Effector memory CD4-positive, alpha-beta T cell (primary cell): ENCODE results near the gene SYNJ2.
"Not testable (repeated sequence)": the region's sequence is repeated elsewhere in the genome, so short reads cannot be mapped to it uniquely, and the experiment has no call there.

Source experiments
- DNase-seq, 3 donors: peaks; one replicate each; pipeline ENCODE4 v3.0.0-alpha.2; 2020
- H3K27ac ChIP-seq: 2 replicates; pipeline ENCODE4 v1.7.0; 2013; ENCODE audit warnings: mild to moderate bottlenecking, low read length, moderate library complexity; ENCODE audit not compliant: insufficient read depth, poor library complexity, severe bottlenecking
- H3K27me3 ChIP-seq: replicated peaks from 2 replicates; pipeline ENCODE4 v1.7.0; 2013; ENCODE audit warnings: mild to moderate bottlenecking, low read length; ENCODE audit not compliant: insufficient read depth, control insufficient read depth, poor library complexity, severe bottlenecking
- H3K36me3 ChIP-seq: 2 replicates; pipeline ENCODE4 v1.7.0; 2013; ENCODE audit warnings: mild to moderate bottlenecking, low read length, moderate library complexity; ENCODE audit not compliant: control insufficient read depth, insufficient read depth
- H3K4me1 ChIP-seq: 2 replicates; pipeline ENCODE4 v1.7.0; 2013; ENCODE audit warnings: low read length, mild to moderate bottlenecking; ENCODE audit not compliant: control insufficient read depth, insufficient read depth, poor library complexity, severe bottlenecking
- H3K4me3 ChIP-seq: 2 replicates; pipeline ENCODE4 v1.7.0; 2013; ENCODE audit warnings: low read length, low read depth, mild to moderate bottlenecking; ENCODE audit not compliant: insufficient read depth, poor library complexity, severe bottlenecking
- H3K9me3 ChIP-seq: 2 replicates; pipeline ENCODE4 v1.7.0; 2013; ENCODE audit warnings: mild to moderate bottlenecking, low read length, moderate library complexity; ENCODE audit not compliant: control insufficient read depth

The SYNJ2 gene

DNA sequence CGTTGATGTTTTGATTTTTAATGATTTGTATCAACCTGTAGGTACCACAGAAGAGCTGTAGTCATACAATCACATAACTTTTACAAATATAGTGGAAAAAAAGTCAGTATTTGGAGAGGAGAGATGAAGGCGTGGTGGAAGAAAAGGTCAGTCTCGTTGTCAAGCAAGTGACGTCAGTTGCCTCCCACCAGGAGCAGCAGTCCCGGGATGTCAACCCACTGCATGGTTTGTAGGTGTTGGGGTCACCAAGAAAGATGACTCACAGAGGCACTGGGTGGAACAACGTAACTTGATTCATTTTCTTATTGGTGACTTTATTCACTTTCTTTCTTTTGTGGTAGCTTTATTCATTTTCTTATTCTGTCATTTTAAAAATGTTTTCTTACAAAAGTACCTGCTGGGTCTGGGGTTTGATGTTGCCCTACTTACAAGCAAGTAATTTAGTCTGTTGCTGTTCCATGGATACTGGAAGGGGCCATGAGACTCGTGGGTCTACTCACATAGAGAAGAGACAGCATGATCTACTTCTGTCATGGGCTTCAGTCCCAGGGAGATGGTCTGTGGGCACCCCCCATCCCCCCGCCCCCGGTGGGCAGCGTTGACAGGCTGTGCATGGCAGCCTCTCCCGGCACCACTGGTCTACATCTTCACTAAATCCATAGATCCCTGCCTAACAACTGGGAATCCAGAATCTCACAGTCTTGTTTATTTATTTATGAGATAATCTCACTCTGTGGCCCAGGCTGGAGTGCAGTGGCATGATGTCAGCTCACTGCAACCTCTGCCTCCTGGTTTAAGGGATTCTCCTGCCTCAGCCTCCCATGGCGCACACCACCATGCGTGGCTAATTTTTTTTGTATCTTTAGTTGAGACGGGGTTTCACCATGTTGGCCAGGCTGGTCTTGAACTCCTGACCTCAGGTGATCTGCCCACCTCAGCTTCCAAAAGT lies 36.4 kb upstream of the SYNJ2 start:
- Histone ChIP-seq H3K36me3 (peaks cover 39% of the 10 kb centered on the region), H3K9me3 (peaks cover 4% of the 10 kb centered on the region), H3K4me1 (no peaks in the 10 kb centered on the region), H3K27me3 (no peaks in the 10 kb centered on the region), H3K27ac (no peak overlapping the region), H3K4me3 (no peak overlapping the region)
- DNase-seq: no peak

DNA sequence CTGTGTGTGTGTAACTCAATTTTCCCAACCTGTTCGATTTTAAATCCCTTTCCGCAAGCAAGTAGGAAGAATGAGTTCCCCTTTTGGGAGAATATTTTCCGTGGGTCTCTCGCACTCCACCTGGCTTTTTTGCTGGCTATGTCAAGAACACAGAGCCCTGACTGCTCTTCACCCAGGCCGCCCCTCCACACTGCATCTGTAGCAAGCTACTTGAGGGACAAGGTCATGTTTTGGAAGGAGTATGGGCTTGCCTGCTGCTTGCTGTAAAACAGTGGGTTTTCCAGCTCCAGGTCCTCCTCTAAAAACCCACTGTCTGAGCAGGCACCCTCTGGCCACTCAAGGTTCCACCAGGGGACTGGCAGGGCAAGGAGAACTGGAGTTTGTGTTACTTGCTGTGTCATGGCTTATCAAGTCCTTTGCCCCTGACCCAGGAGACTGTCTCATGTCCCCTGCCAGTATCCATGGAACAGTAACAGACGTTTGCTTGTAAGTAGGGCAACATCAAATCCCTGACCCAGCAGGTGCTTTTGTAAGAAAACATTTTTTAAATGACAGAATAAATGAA lies 35.5 kb upstream of the SYNJ2 start:
- H3K4me3 ChIP-seq: no peak overlapping the region
- H3K27ac ChIP-seq: no peak overlapping the region
- peaks cover 32% of the 10 kb centered on the region for H3K36me3 ChIP-seq
- DNase-seq: no peak
- H3K27me3 ChIP-seq: no peaks in the 10 kb centered on the region
- peaks cover 4% of the 10 kb centered on the region for H3K9me3 ChIP-seq
- no peaks in the 10 kb centered on the region for H3K4me1 ChIP-seq

DNA sequence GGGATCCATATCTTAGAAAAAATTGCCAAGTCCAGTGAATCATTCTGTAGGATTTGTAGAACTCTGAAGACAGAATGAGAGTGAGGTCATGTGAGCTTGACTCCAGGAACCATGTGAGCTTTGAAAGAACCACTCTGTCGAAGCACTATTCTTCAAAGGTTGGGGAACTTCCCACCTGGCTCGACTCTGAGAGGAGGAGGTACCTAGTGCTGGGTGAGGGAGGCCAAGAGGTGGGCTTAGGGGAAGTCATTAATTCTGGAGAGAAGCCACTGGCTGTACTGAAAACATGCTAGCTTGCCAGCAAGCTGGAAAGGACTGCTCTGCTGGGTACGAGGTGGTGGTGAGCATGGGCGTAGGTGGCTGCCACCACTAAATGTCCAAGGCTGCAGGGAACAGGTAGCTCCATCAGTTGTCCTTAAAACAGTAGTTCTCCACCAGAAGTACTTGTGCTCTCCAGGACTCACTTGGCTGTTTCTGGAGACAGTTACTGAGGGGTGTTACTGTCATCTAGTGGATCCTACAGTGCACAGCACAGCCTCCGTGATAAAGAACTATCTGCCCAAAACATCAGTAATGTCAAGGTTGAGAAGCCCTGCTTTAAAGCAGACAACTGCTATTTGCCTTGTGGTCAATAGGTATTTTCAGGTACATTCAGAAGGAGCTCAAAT lies 34.7 kb upstream of the SYNJ2 start:
- H3K27me3 ChIP-seq: no peaks in the 10 kb centered on the region
- peaks cover 4% of the 10 kb centered on the region for H3K9me3 ChIP-seq
- no peaks in the 10 kb centered on the region for H3K4me1 ChIP-seq
- no peak overlapping the region for H3K4me3 ChIP-seq
- H3K27ac ChIP-seq: no peak overlapping the region
- peaks cover 25% of the 10 kb centered on the region for H3K36me3 ChIP-seq
- no peak for DNase-seq

DNA sequence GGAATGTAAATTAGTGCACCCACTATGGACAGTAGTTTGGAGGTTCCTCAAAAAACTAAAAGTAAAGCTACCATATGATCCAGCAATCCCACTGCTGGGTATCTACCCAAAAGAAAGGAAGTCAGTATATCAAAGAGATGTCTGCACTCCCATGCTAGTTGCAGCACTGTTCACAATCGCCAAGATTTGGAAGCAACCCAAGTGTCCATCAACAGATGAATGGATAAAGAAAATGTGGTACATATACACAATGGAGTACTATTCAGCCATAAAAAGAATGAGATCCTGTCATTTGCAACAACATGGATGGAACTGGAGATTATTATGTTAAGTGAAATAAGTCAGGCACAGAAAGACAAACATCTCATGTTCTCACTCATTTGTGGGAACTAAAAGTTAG lies 30.8 kb upstream of the SYNJ2 start:
- H3K27me3 ChIP-seq, H3K4me1 ChIP-seq, H3K36me3 ChIP-seq, H3K9me3 ChIP-seq, H3K4me3 ChIP-seq, H3K27ac ChIP-seq, DNase-seq: not testable (repeated sequence)

DNA sequence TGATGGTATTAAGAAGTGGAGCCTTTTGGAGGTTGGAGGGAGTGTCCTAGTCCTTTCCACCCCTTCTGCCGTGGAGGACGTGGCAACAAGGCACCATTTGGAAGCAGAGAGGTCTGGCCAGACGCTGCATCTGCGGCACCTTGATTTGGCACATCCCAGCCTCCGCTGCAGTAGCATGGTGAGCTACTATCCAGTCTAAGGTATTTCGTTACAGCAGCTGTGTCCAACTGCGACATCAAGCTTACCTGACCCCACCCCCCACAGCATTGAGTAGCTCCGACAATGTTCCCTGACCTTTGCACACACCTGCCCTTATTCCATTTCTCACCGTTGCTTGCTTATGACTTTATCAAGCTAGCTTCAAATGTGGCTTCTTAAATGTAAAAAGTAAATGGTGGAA lies 29.8 kb upstream of the SYNJ2 start:
- Histone ChIP-seq H3K27me3 (no peaks in the 10 kb centered on the region), H3K27ac (no peak overlapping the region), H3K4me3 (no peak overlapping the region), H3K36me3 (no peaks in the 10 kb centered on the region), H3K9me3 (peaks cover 4% of the 10 kb centered on the region), H3K4me1 (no peaks in the 10 kb centered on the region)
- DNase-seq: no peak

DNA sequence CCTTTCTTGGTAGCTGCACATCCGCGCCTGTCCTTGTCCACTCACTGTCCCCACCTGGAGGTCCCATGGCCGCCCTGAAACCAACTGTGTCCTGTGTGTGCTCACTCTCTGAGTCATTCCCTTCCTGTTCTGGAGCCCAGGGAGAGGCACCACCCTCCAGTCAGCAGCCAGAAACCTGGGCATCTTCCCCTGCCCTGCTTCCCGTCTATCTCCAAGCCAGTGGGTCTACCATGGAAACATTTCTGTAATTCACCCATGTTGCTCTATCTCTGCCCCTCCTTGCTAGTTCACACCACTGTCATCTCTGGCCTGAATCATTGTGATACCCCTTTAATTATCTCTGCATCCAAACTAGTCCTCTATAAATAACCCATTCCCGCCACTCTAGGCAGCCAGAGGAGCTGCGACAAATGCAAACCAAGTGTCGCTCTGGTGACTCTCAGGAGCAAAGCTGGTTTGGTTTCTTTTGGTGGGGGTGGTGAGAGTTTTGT lies 28.8 kb upstream of the SYNJ2 start:
- H3K4me1 ChIP-seq: no peaks in the 10 kb centered on the region
- H3K4me3 ChIP-seq: no peak overlapping the region
- no peaks in the 10 kb centered on the region for H3K27me3 ChIP-seq
- H3K27ac ChIP-seq: no peak overlapping the region
- H3K36me3 ChIP-seq: no peaks in the 10 kb centered on the region
- H3K9me3 ChIP-seq: peaks cover 4% of the 10 kb centered on the region
- DNase-seq: no peak

DNA sequence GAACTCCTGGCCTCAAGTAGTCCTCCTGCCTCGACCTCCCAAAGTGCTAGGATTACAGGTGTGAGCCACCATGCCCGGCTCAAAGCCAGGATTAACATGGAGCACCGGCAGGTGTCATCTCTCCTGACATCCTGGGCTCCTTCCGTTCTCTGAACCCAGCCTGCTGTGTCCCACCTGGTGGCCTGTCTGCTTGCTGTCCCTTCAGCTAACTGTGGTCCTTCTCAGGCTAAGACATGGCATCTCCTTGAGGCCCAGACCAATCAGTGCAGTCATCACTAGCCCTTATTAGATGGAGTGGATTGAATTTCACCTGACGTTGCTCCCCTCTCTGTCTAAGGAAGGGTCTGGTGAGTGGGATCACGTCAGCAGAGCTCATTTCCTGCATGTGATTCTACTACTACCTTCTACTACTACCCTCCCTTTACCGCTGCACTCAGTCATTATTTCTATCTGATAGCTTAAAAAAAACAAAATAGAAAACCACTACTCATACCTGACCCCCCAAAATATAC lies 28.0 kb upstream of the SYNJ2 start:
- Histone ChIP-seq H3K4me1 (no peaks in the 10 kb centered on the region), H3K36me3 (no peaks in the 10 kb centered on the region), H3K4me3 (no peak overlapping the region), H3K27me3 (no peaks in the 10 kb centered on the region), H3K9me3 (peaks cover 4% of the 10 kb centered on the region), H3K27ac (no peak overlapping the region)
- no peak for DNase-seq

DNA sequence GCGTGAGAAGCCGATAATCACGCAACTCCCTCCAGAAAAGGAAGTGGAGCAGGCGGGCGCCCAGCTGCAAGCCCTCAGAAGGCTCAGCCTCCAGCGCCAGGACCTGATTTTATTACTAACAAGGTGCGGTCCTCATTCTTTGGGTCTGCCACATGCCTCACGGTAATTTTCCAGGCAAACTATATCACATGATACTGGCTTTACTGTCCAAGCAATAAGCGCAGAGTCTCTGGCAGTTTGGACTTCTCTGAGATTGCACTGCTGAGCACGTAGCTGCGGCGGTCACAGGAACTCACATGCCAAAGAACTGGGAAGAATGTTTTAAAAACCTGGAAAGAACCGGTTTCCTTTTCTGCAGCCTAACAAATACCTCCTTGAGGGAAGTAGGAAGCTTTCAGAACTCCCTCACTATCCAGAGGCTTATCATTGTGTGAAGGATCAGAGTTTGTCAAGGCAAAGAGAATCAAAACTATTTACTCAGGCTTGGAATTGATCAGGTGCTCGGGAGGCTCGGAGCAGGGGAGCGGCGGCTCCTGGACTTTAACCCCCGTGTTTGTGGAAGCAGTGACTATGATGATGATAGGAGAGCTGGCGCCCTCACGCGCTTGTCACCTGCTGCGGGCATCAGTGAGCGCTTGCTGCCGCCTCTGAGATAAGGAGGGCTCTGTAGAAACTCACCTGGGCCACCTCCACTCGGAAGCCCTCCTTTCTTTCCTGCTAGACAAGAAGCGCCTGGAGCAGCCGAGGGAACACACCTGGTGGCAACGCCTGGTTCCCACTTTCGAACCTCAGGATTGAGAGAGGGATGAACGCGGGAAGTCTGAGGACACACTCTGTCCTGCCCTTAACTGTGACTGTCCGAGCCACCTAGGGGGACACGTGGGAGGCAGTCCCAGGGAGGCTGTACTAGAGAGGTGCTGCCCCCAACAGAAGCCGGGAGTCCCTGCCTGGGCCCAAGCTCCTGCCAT lies 27.2 kb upstream of the SYNJ2 start:
- Histone ChIP-seq H3K9me3 (peaks cover under 1% of the 10 kb centered on the region), H3K27ac (no peak overlapping the region), H3K4me3 (no peak overlapping the region), H3K4me1 (no peaks in the 10 kb centered on the region), H3K36me3 (no peaks in the 10 kb centered on the region), H3K27me3 (no peaks in the 10 kb centered on the region)
- DNase-seq: no peak

DNA sequence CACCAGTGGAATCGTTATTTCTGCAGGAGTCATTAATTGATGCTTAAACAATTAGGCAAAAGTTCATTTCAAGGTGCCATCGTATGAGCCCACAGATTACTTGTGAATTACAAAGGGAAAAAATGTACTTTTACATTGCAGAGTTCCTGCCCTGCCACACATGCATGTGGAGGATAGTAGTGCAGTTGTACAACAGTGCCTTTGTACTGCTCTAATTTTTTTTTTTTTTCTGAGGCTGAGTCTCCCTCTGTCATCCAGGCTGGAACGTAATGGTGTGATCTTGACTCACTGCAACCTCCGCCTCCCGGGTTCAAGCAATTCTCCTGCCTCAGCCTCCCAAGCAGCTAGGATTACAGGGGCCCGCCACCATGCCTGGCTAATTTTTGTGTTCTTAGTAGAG lies 26.0 kb upstream of the SYNJ2 start:
- H3K27me3 ChIP-seq: no peaks in the 10 kb centered on the region
- no peak overlapping the region for H3K4me3 ChIP-seq
- H3K27ac ChIP-seq: no peak overlapping the region
- DNase-seq: no peak
- H3K36me3 ChIP-seq: no peaks in the 10 kb centered on the region
- no peaks in the 10 kb centered on the region for H3K9me3 ChIP-seq
- no peaks in the 10 kb centered on the region for H3K4me1 ChIP-seq
